Lower leg skin (tissue), 4 donors: ENCODE data around the gene PNMA6E. TPM values are rescaled to one million over a fixed set of nuclear protein-coding genes. Genes with fewer than 3 reads are reported as not detected.

Experiments used
- DNase-seq, 2 donors: peaks; one replicate each; pipeline ENCODE4 v3.0.0-alpha.2; 2019; ENCODE audit warnings: low spot score in 2 of 2
- H3K4me3 ChIP-seq: fragments of 200-600 bp; sonication (generic); 2 replicates; pipeline ENCODE4 v1.5.1; 2017; ENCODE audit warnings: mild to moderate bottlenecking, low read depth; ENCODE audit not compliant: poor library complexity, severe bottlenecking
- POLR2A ChIP-seq, 2 donors: fragments of 450-650 bp; IDR thresholded peaks; one replicate each; pipeline ENCODE4 v1.6.1; 2016 to 2017; ENCODE audit warnings: antibody characterized with exemption in 2 of 2, mild to moderate bottlenecking in 1 of 2, moderate library complexity in 1 of 2
- WGBS, 2 donors: methylation state at CpG; one replicate each; pipeline ENCODE4 v1.1.5; 2018; 5-methylcytosine and 5-hydroxymethylcytosine counted together
- intact Hi-C: fragments of 100-400 bp; cut with DNase I; formaldehyde crosslinking; loops from one replicate; pipeline ENCODE4 v1.15.0; 2023; ENCODE audit warnings: low total_unique reads
- total RNA-seq, 4 donors: library from RNA; depleted of rRNA; stranded (reverse); fragments of >200 nt; gene quantifications; one replicate each; pipeline ENCODE4 v1.1.0, GENCODE V29; 2016
- TF ChIP-seq, protein P1 (sequence below), 3 donors: fragments of 450-650 bp; IDR thresholded peaks; one replicate each; pipeline ENCODE4 v1.5.1; 2016; ENCODE audit warnings: antibody characterized with exemption in 3 of 3, mild to moderate bottlenecking in 3 of 3, moderate library complexity in 2 of 3

PNMA6E gene
- total RNA-seq, 4 donors from 2014 or later: 0.13 to 0.20 TPM; not detected in 2

DNA sequence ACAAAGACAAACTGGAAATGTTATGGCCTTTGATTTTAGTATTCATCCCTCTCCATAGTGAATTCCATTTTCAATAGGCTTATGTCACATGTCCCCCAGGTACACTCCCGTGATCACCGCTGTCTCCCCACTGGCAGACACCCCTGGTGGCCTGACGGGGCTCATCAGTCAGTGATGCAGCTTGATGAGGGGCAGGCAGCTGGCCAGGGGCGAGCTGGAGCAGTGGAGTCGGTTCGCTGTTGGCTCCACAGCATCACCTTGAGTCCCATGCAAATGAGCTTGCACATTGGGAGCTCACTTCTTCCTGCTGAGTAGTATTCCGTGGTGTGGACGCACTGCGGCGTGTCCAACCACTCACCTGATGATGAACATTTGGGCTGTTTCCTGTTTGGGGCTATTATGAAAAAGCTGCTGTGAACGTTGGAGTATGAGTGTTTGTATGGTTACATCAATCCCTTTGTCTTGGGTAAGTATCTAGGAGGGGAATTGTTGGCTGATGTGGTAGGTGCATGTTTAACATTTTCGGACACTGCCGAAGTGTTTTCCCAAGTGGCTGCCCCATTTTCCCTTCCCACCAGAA lies 39.5 kb upstream of the PNMA6E start:
- intact Hi-C loops: no loop called here
- H3K4me3 ChIP-seq: no peak overlapping the region
- WGBS, 2 donors: 56 to 61% methylated on average over 7 to 13 of the region's 13 CpGs
- TF ChIP-seq, protein P1, sequence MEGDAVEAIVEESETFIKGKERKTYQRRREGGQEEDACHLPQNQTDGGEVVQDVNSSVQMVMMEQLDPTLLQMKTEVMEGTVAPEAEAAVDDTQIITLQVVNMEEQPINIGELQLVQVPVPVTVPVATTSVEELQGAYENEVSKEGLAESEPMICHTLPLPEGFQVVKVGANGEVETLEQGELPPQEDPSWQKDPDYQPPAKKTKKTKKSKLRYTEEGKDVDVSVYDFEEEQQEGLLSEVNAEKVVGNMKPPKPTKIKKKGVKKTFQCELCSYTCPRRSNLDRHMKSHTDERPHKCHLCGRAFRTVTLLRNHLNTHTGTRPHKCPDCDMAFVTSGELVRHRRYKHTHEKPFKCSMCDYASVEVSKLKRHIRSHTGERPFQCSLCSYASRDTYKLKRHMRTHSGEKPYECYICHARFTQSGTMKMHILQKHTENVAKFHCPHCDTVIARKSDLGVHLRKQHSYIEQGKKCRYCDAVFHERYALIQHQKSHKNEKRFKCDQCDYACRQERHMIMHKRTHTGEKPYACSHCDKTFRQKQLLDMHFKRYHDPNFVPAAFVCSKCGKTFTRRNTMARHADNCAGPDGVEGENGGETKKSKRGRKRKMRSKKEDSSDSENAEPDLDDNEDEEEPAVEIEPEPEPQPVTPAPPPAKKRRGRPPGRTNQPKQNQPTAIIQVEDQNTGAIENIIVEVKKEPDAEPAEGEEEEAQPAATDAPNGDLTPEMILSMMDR (IDR thresholded peaks at IDR 0.05): no peak
- no peak for TF ChIP-seq POLR2A (IDR thresholded peaks at IDR 0.05)
- no peak for DNase-seq

DNA sequence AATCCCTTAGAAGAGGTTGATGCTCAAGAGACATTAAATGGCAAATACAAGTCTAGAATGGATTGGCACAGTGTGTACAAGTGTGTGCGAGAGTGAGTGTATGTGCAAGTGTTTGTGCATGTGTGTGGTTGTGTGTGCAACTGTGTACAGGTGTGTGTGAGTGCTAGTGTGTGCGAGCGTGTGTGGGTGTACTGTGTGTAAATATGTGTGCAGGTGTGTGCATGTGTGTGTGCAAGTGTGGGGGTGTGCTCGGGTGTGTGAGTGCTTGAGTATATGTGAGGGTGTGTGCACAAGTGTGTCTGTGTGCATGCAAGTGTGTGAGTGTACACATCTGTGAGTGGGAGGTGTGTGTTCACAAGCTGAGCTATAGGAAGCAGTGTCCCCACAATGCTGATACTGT lies 38.8 kb upstream of the PNMA6E start:
- H3K4me3 ChIP-seq: no peak overlapping the region
- TF ChIP-seq, protein P1 (IDR thresholded peaks at IDR 0.05): no peak
- no peak for TF ChIP-seq POLR2A (IDR thresholded peaks at IDR 0.05)
- no peak for DNase-seq
- WGBS, 2 donors: 83 to 93% methylated on average over 4 of the region's 4 CpGs
- intact Hi-C loops: no loop called here

DNA sequence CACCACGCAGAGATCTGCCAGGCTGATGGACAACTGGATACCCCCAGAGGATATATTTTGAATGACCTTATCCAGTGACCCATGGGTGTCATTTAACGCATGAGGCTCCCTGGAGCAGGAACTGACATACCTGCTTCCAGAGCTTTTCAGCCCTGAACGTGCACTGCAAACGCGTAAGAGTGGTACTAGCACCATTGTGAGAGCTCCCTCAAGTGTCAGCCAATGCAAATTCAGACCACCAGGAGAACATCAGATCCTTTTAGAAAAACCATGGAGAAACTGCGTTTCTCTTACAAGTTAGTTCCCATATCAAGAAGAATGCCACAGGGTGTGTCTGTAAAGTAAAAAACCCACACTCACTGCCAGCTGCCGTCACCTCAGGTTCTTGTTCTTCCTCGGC lies 37.4 kb upstream of the PNMA6E start:
- no peak for TF ChIP-seq POLR2A (IDR thresholded peaks at IDR 0.05)
- TF ChIP-seq, protein P1 (IDR thresholded peaks at IDR 0.05): no peak
- DNase-seq: no peak
- 26 to 48% methylated on average over 8 of the region's 8 CpGs for WGBS, 2 donors
- intact Hi-C loops: no loop called here
- H3K4me3 ChIP-seq: no peak overlapping the region

DNA sequence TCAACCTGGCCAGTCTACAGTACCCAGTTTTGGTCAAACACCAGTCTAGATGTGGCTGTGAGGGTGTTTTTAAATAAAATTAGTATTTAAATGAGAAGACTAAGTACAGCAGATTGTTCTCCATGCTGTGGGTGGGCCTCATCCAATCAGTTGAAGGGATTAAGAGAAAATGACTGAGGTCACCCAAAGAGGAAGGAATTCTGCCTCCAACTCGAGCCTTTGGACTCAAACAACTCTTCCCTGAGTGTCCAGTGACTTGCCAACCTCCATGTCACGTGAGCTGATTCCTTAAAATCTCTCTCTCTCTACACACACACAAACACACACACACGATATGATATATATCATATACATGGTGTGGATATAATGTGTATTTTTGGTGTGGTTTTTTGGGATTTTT lies 34.7 kb upstream of the PNMA6E start:
- no peak for DNase-seq
- intact Hi-C loops: no loop called here
- H3K4me3 ChIP-seq: no peak overlapping the region
- TF ChIP-seq, protein P1 (IDR thresholded peaks at IDR 0.05): no peak
- TF ChIP-seq POLR2A (IDR thresholded peaks at IDR 0.05): no peak
- 36 to 68% methylated on average over 3 of the region's 3 CpGs for WGBS, 2 donors

DNA sequence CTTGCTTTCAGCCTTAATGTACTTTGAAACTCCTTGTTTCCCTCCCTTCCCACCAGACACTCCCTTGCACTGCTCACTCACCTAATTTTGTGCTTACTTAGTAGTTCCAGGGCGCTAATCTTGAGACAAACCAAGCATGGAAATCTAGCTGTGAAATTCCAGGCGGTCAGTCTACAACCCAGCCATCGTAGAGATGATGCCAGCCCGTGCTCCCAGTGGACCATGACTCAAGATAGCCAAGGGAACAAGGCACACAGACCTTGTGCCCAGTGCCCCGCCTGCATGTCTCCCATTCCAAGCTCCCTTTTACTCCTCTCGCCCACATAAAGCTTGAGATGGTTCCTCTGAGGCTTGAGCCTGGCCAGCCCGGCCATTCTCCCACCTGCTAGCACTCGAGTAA lies 33.7 kb upstream of the PNMA6E start:
- WGBS, 2 donors: 93 to 100% methylated on average over 1 to 8 of the region's 8 CpGs
- no peak for DNase-seq
- intact Hi-C loops: no loop called here
- no peak overlapping the region for H3K4me3 ChIP-seq
- TF ChIP-seq, protein P1 (IDR thresholded peaks at IDR 0.05): no peak
- TF ChIP-seq POLR2A (IDR thresholded peaks at IDR 0.05): no peak

DNA sequence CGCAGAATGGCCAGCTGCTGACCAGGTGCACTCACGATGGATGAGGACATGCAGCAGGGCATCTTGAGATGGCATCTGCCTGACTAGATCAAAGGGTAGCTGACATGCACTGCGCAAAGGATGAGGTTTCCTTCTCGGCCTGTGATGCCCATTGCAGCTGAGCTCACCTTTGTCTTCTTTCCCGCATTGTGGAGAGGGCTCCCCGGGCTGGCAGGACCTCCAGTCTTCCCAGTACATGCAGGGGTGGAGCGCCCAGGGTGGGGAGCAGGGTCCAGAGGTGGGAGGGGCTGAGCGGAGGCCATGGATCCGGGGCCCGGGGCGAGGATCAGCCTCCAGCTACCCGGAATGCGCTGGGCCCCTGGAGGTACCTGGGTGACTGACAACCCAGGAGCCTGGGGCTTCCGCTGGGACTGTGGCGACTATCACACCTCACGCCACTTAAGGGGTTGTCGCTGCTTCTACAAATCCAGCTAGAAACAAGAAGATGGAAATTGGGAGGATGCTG lies 32.7 kb upstream of the PNMA6E start:
- WGBS, 2 donors: 89 to 94% methylated on average over 12 to 17 of the region's 17 CpGs
- intact Hi-C loops: no loop called here
- TF ChIP-seq, protein P1 (IDR thresholded peaks at IDR 0.05): no peak
- no peak for TF ChIP-seq POLR2A (IDR thresholded peaks at IDR 0.05)
- H3K4me3 ChIP-seq: no peak overlapping the region
- no peak for DNase-seq
